ENCODE results near the gene SMLR1.
"Not testable (repeated sequence)": the region's sequence is repeated elsewhere in the genome, so short reads cannot be mapped to it uniquely, and the experiment has no call there.

- TF ChIP-seq CTCF, POLR2A (IDR thresholded peaks at IDR 0.05): not testable (repeated sequence)
These were observed 25.8 kb upstream of the SMLR1 start for GRCh38 chr6:130801368-130801767.

Measured in sigmoid colon (tissue), 3 donors.